Mesenchymal stem cell (in vitro differentiated cells and primary cell): Measurements from ENCODE around the gene NAALADL2.
"Not testable (repeated sequence)": the region's sequence is repeated elsewhere in the genome, so short reads cannot be mapped to it uniquely, and the experiment has no call there.

Source experiments
- DNase-seq: peaks from one replicate; pipeline ENCODE4 v3.0.0-alpha.2; 2013
- H2AFZ ChIP-seq: one replicate; pipeline ENCODE4 v1.6.1; 2013; ENCODE audit warnings: low read depth, mild to moderate bottlenecking, control low read depth, inconsistent platforms, low read length, moderate library complexity
- H2AK5ac ChIP-seq: 2 replicates; pipeline ENCODE4 v1.6.1; 2013; ENCODE audit warnings: low read length, moderate library complexity, mild to moderate bottlenecking, inconsistent platforms; ENCODE audit not compliant: severe bottlenecking
- H2BK120ac ChIP-seq: one replicate; pipeline ENCODE4 v1.6.1; 2013; ENCODE audit warnings: low read depth, mild to moderate bottlenecking, inconsistent platforms, low read length, moderate library complexity
- H2BK12ac ChIP-seq, 2 experiments: one replicate each; pipeline ENCODE4 v1.6.1; 2013; ENCODE audit warnings: inconsistent platforms in 2 of 2, low read length in 2 of 2, mild to moderate bottlenecking in 2 of 2, moderate library complexity in 2 of 2, control low read depth in 1 of 2
- H2BK15ac ChIP-seq: one replicate; pipeline ENCODE4 v1.6.1; 2013; ENCODE audit warnings: mild to moderate bottlenecking, low read depth, inconsistent platforms; ENCODE audit not compliant: poor library complexity, severe bottlenecking
- H2BK5ac ChIP-seq: 2 replicates; pipeline ENCODE4 v1.6.1; 2013; ENCODE audit warnings: low read depth, mild to moderate bottlenecking, low read length, control low read depth, inconsistent platforms; ENCODE audit not compliant: poor library complexity, severe bottlenecking
- H3K14ac ChIP-seq, 2 experiments: one replicate each; pipeline ENCODE4 v1.6.1; 2013; ENCODE audit warnings: inconsistent platforms in 2 of 2, low read length in 2 of 2, control low read depth in 1 of 2, mild to moderate bottlenecking in 1 of 2, moderate library complexity in 1 of 2
- H3K18ac ChIP-seq, 2 experiments: one replicate each; pipeline ENCODE4 v1.6.1; 2013; ENCODE audit warnings: inconsistent platforms in 2 of 2, low read length in 2 of 2, control low read depth in 1 of 2, low read depth in 1 of 2, mild to moderate bottlenecking in 1 of 2
- H3K23ac ChIP-seq, 2 experiments: one replicate each; pipeline ENCODE4 v1.6.1; 2013; ENCODE audit warnings: inconsistent platforms in 2 of 2, low read length in 2 of 2, mild to moderate bottlenecking in 2 of 2, moderate library complexity in 2 of 2, control low read depth in 1 of 2
- H3K27ac ChIP-seq: 2 replicates; pipeline ENCODE4 v1.5.1; 2013; ENCODE audit warnings: mild to moderate bottlenecking, moderate library complexity, low read length, control low read depth, inconsistent platforms; ENCODE audit not compliant: poor library complexity, severe bottlenecking
- H3K27me3 ChIP-seq, 2 experiments: 2 replicates each; pipeline versions ENCODE4 v1.6.1 to v1.7.0; 2013; ENCODE audit warnings: low read length in 2 of 2, mild to moderate bottlenecking in 2 of 2, moderate library complexity in 2 of 2, control low read depth in 1 of 2, inconsistent platforms in 1 of 2; ENCODE audit not compliant: control insufficient read depth in 1 of 2, insufficient read depth in 1 of 2
- H3K36me3 ChIP-seq, 2 experiments: 2 replicates each; pipeline versions ENCODE4 v1.6.1 to v1.7.0; 2013; ENCODE audit warnings: low read length in 2 of 2, control low read depth in 1 of 2, inconsistent platforms in 1 of 2, low read depth in 1 of 2, mild to moderate bottlenecking in 1 of 2; ENCODE audit not compliant: insufficient read depth in 2 of 2, control insufficient read depth in 1 of 2
- H3K4ac ChIP-seq, 2 experiments: one replicate each; pipeline ENCODE4 v1.6.1; 2013; ENCODE audit warnings: inconsistent platforms in 2 of 2, low read length in 2 of 2, mild to moderate bottlenecking in 2 of 2, moderate library complexity in 2 of 2, control low read depth in 1 of 2, low read depth in 1 of 2
- H3K4me1 ChIP-seq: 2 replicates; pipeline ENCODE4 v1.6.1; 2013; ENCODE audit warnings: low read depth, low read length, control low read depth; ENCODE audit not compliant: control insufficient read depth, insufficient read depth
- H3K4me2 ChIP-seq: 2 replicates; pipeline ENCODE4 v1.6.1; 2013; ENCODE audit warnings: low read length, mild to moderate bottlenecking, inconsistent platforms; ENCODE audit not compliant: poor library complexity, severe bottlenecking
- H3K4me3 ChIP-seq, 2 experiments: 2 replicates each; pipeline versions ENCODE4 v1.5.1 to v1.7.0; 2013; ENCODE audit warnings: low read length in 2 of 2, mild to moderate bottlenecking in 2 of 2, control low read depth in 1 of 2, low read depth in 1 of 2; ENCODE audit not compliant: insufficient read depth in 1 of 2
- H3K79me1 ChIP-seq: replicated peaks from 2 replicates; pipeline ENCODE4 v1.6.1; 2013; ENCODE audit warnings: mild to moderate bottlenecking, control low read depth, low read length, inconsistent platforms; ENCODE audit not compliant: poor library complexity, severe bottlenecking
- H3K9ac ChIP-seq: 2 replicates; pipeline ENCODE4 v1.7.0; 2013; ENCODE audit warnings: mild to moderate bottlenecking, low read length, moderate library complexity
- H3K9me3 ChIP-seq: 2 replicates; pipeline ENCODE4 v1.7.0; 2013; ENCODE audit warnings: mild to moderate bottlenecking, low read length; ENCODE audit not compliant: control insufficient read depth
- H4K8ac ChIP-seq: one replicate; pipeline ENCODE4 v1.6.1; 2013; ENCODE audit warnings: inconsistent platforms, mild to moderate bottlenecking, low read length, moderate library complexity
- H4K91ac ChIP-seq: one replicate; pipeline ENCODE4 v1.6.1; 2013; ENCODE audit warnings: mild to moderate bottlenecking, low read length, inconsistent platforms
- WGBS: methylation state at CpG from one replicate; pipeline ENCODE4 v1.1.7; 2013; ENCODE audit warnings: mixed read lengths; 5-methylcytosine and 5-hydroxymethylcytosine counted together

Gene NAALADL2

GRCh38 chr3:175422744-175423143 is 563.6 kb downstream of the NAALADL2 start:
- H3K23ac ChIP-seq = no peak overlapping the region
- H3K4me3 ChIP-seq = no peak overlapping the region
- no peak overlapping the region for H3K14ac ChIP-seq
- no peaks in the 10 kb centered on the region for H3K27me3 ChIP-seq
- H2AK5ac ChIP-seq = no peak overlapping the region
- H3K4me1 ChIP-seq = no peaks in the 10 kb centered on the region
- H2BK12ac ChIP-seq = no peak overlapping the region
- 100% methylated on average over 2 of the region's 2 CpGs for WGBS
- H3K4me2 ChIP-seq = no peak overlapping the region
- no peak overlapping the region for H4K91ac ChIP-seq
- H2BK5ac ChIP-seq = no peak overlapping the region
- DNase-seq = no peak
- H2BK15ac ChIP-seq = no peak overlapping the region
- no peak overlapping the region for H3K4ac ChIP-seq
- H4K8ac ChIP-seq = no peak overlapping the region
- H3K9ac ChIP-seq = no peak overlapping the region
- no peaks in the 10 kb centered on the region for H3K9me3 ChIP-seq
- H3K79me1 ChIP-seq = no peaks in the 10 kb centered on the region
- no peak overlapping the region for H2AFZ ChIP-seq
- H3K36me3 ChIP-seq = no peaks in the 10 kb centered on the region
- no peak overlapping the region for H3K27ac ChIP-seq
- H2BK120ac ChIP-seq = no peak overlapping the region
- no peak overlapping the region for H3K18ac ChIP-seq

GRCh38 chr3:175423848-175424247 is 564.7 kb downstream of the NAALADL2 start:
- not testable (repeated sequence) for H2BK5ac ChIP-seq, H3K4ac ChIP-seq, H2AFZ ChIP-seq, H3K14ac ChIP-seq, H2AK5ac ChIP-seq, H3K9ac ChIP-seq, H3K36me3 ChIP-seq, H2BK12ac ChIP-seq, H3K9me3 ChIP-seq, DNase-seq, H3K79me1 ChIP-seq, H3K27ac ChIP-seq, H3K23ac ChIP-seq, H2BK15ac ChIP-seq, H4K8ac ChIP-seq, H3K4me1 ChIP-seq, H3K18ac ChIP-seq, H3K27me3 ChIP-seq, H2BK120ac ChIP-seq, H4K91ac ChIP-seq, H3K4me3 ChIP-seq, H3K4me2 ChIP-seq
- WGBS = 90% methylated on average over 1 of the region's 2 CpGs

GRCh38 chr3:175426805-175427204 is 567.7 kb downstream of the NAALADL2 start:
- no peak overlapping the region for H3K23ac ChIP-seq
- H3K18ac ChIP-seq = no peak overlapping the region
- no peak overlapping the region for H4K91ac ChIP-seq
- H3K27me3 ChIP-seq = no peaks in the 10 kb centered on the region
- no peak overlapping the region for H4K8ac ChIP-seq
- no peak overlapping the region for H2BK5ac ChIP-seq
- no peaks in the 10 kb centered on the region for H3K4me1 ChIP-seq
- H3K14ac ChIP-seq = no peak overlapping the region
- H2BK12ac ChIP-seq = no peak overlapping the region
- no peaks in the 10 kb centered on the region for H3K79me1 ChIP-seq
- no peak overlapping the region for H3K9ac ChIP-seq
- DNase-seq = no peak
- WGBS = 92% methylated on average over 4 of the region's 5 CpGs
- no peak overlapping the region for H2BK120ac ChIP-seq
- no peak overlapping the region for H3K27ac ChIP-seq
- no peak overlapping the region for H2AK5ac ChIP-seq
- H3K4me2 ChIP-seq = no peak overlapping the region
- H3K4me3 ChIP-seq = no peak overlapping the region
- no peaks in the 10 kb centered on the region for H3K36me3 ChIP-seq
- H2AFZ ChIP-seq = no peak overlapping the region
- H3K4ac ChIP-seq = no peak overlapping the region
- no peak overlapping the region for H2BK15ac ChIP-seq
- no peaks in the 10 kb centered on the region for H3K9me3 ChIP-seq

GRCh38 chr3:175428466-175428865 is 569.3 kb downstream of the NAALADL2 start:
- Histone ChIP-seq H3K4ac (no peak overlapping the region), H4K91ac (no peak overlapping the region)

More at GRCh38 chr3:175428466-175428865, 569.3 kb downstream of the NAALADL2 start:
- Histone ChIP-seq H3K79me1 (no peaks in the 10 kb centered on the region), H2BK120ac (no peak overlapping the region), H3K14ac (no peak overlapping the region), H2AFZ (no peak overlapping the region), H2BK15ac (no peak overlapping the region), H3K9ac (no peak overlapping the region), H3K9me3 (no peaks in the 10 kb centered on the region), H2AK5ac (no peak overlapping the region), H3K36me3 (no peaks in the 10 kb centered on the region), H2BK5ac (no peak overlapping the region), H3K27ac (no peak overlapping the region), H3K4me1 (no peaks in the 10 kb centered on the region), H3K23ac (no peak overlapping the region), H3K4me3 (no peak overlapping the region), H3K18ac (no peak overlapping the region), H2BK12ac (no peak overlapping the region), H3K4me2 (no peak overlapping the region), H3K27me3 (no peaks in the 10 kb centered on the region), H4K8ac (no peak overlapping the region)
- no peak for DNase-seq
